WTC11 (cell line): ENCODE data around the gene RNF31. TPM values are rescaled to one million over a fixed set of nuclear protein-coding genes. Genes with fewer than 3 reads are reported as not detected.

Source experiments
- ATAC-seq: fragments of 200-7000 bp; cut with Tn5 transposase; 2 replicates; pipeline ENCODE4 v1.10.0; 2021; ENCODE audit warnings: mild to moderate bottlenecking, moderate library complexity
- CTCF ChIA-PET: fragments of 300-600 bp; sonication (Branson Sonifier 250); formaldehyde crosslinking; loops from one replicate; lab custom pipeline; 2021; ENCODE audit warnings: antibody characterized with exemption; lab: Charles Lee
- POLR2A ChIA-PET: fragments of 350-600 bp; sonication (Branson Sonifier 250); formaldehyde crosslinking; loops from one replicate; lab custom pipeline; 2021; ENCODE audit warnings: antibody characterized with exemption; lab: Charles Lee
- DNase-seq: peaks from one replicate; pipeline ENCODE4 v3.0.0; 2021; ENCODE audit warnings: low spot score
- H3K27ac Mint-ChIP-seq: 2 replicates; pipeline ENCODE4 v1.8.0; 2021; ENCODE audit warnings: mixed read lengths
- H3K27me3 Mint-ChIP-seq: 2 replicates; pipeline ENCODE4 v1.8.0; 2021; ENCODE audit warnings: low read depth, mild to moderate bottlenecking, moderate library complexity, mixed read lengths
- H3K36me3 Mint-ChIP-seq: 2 replicates; pipeline ENCODE4 v1.8.0; 2021; ENCODE audit warnings: mixed read lengths
- H3K4me1 Mint-ChIP-seq: 2 replicates; pipeline ENCODE4 v1.8.0; 2022; ENCODE audit warnings: mixed read lengths
- H3K4me3 Mint-ChIP-seq: 2 replicates; pipeline ENCODE4 v1.8.0; 2021; ENCODE audit warnings: mild to moderate bottlenecking, moderate library complexity, mixed read lengths
- H3K9me3 Mint-ChIP-seq: 2 replicates; pipeline ENCODE4 v1.8.0; 2021; ENCODE audit warnings: mixed read lengths
- ATF1 ChIP-seq: sonication (generic); formaldehyde crosslinking; IDR thresholded peaks from 2 replicates; pipeline ENCODE4 v1.8.1; 2023; ENCODE audit warnings: mild to moderate bottlenecking, moderate library complexity, missing genetic modification reagents
- CBFB ChIP-seq: sonication (generic); formaldehyde crosslinking; IDR thresholded peaks from 2 replicates; pipeline ENCODE4 v1.8.1; 2022; ENCODE audit warnings: mild to moderate bottlenecking, low read depth, missing genetic modification reagents
- CREM ChIP-seq: sonication (generic); formaldehyde crosslinking; IDR thresholded peaks from 2 replicates; pipeline ENCODE4 v1.8.1; 2022; ENCODE audit warnings: mild to moderate bottlenecking, missing genetic modification reagents, moderate library complexity
- ETV6 ChIP-seq: sonication (generic); formaldehyde crosslinking; IDR thresholded peaks from 2 replicates; pipeline ENCODE4 v1.8.1; 2022; ENCODE audit warnings: mild to moderate bottlenecking, missing genetic modification reagents
- FOXJ3 ChIP-seq: sonication (generic); formaldehyde crosslinking; IDR thresholded peaks from 2 replicates; pipeline ENCODE4 v1.9.0; 2021; ENCODE audit warnings: missing genetic modification reagents, mild to moderate bottlenecking, borderline replicate concordance
- FOXK1 ChIP-seq: sonication (generic); formaldehyde crosslinking; IDR thresholded peaks from 2 replicates; pipeline ENCODE4 v1.8.0; 2022; ENCODE audit warnings: mild to moderate bottlenecking, moderate library complexity, missing genetic modification reagents
- FOXP1 ChIP-seq: sonication (generic); formaldehyde crosslinking; IDR thresholded peaks from 2 replicates; pipeline ENCODE4 v1.8.0; 2022; ENCODE audit warnings: missing genetic modification reagents, mild to moderate bottlenecking, moderate library complexity, borderline replicate concordance
- GABPB1 ChIP-seq: sonication (generic); formaldehyde crosslinking; IDR thresholded peaks from 2 replicates; pipeline ENCODE4 v1.8.1; 2023; ENCODE audit warnings: mild to moderate bottlenecking, missing genetic modification reagents
- HMGA2 ChIP-seq: fragments of 250-450 bp; sonication (Bioruptor Pico); IDR thresholded peaks from 2 replicates; pipeline ENCODE4 v1.4.0; 2021; ENCODE audit warnings: mild to moderate bottlenecking, moderate library complexity
- JUN ChIP-seq: sonication (generic); formaldehyde crosslinking; IDR thresholded peaks from 2 replicates; pipeline ENCODE4 v1.8.0; 2023; ENCODE audit warnings: mild to moderate bottlenecking, missing genetic modification reagents
- NR1H2 ChIP-seq: sonication (generic); formaldehyde crosslinking; IDR thresholded peaks from 2 replicates; pipeline ENCODE4 v1.9.0; 2021; ENCODE audit warnings: mild to moderate bottlenecking, moderate library complexity, missing genetic modification reagents
- NR3C1 ChIP-seq: sonication (generic); formaldehyde crosslinking; conservative IDR thresholded peaks from 2 replicates; pipeline ENCODE4 v1.8.1; 2023; ENCODE audit warnings: low read depth, mild to moderate bottlenecking, missing genetic modification reagents
- TEAD1 ChIP-seq: sonication (generic); formaldehyde crosslinking; IDR thresholded peaks from 2 replicates; pipeline ENCODE4 v1.8.0; 2022; ENCODE audit warnings: mild to moderate bottlenecking, missing genetic modification reagents
- TEAD4 ChIP-seq: sonication (generic); formaldehyde crosslinking; IDR thresholded peaks from 2 replicates; pipeline ENCODE4 v1.8.0; 2022; ENCODE audit warnings: mild to moderate bottlenecking, missing genetic modification reagents
- ZNF317 ChIP-seq: sonication (generic); formaldehyde crosslinking; IDR thresholded peaks from 2 replicates; pipeline ENCODE4 v1.8.1; 2023; ENCODE audit warnings: low read depth, mild to moderate bottlenecking, moderate library complexity, missing genetic modification reagents, borderline replicate concordance
- ZNF396 ChIP-seq: fragments of 250-450 bp; sonication (Bioruptor Pico); IDR thresholded peaks from 2 replicates; pipeline ENCODE4 v1.8.0; 2021; ENCODE audit warnings: mild to moderate bottlenecking, moderate library complexity, borderline replicate concordance
- ZNF416 ChIP-seq: fragments of 250-450 bp; sonication (Bioruptor Pico); IDR thresholded peaks from 2 replicates; pipeline ENCODE4 v1.9.0; 2021; ENCODE audit warnings: mild to moderate bottlenecking, inconsistent platforms
- total RNA-seq: library from RNA; stranded (reverse); gene quantifications from 3 replicates; pipeline ENCODE4 v1.2.3, GENCODE V29; 2021
- TF ChIP-seq, protein P1 (sequence below): sonication (generic); formaldehyde crosslinking; IDR thresholded peaks from 2 replicates; pipeline ENCODE4 v1.8.1; 2022; ENCODE audit warnings: mild to moderate bottlenecking, missing genetic modification reagents, moderate library complexity, borderline replicate concordance
- TF ChIP-seq, protein P2 (sequence below): sonication (generic); formaldehyde crosslinking; IDR thresholded peaks from 2 replicates; pipeline ENCODE4 v1.8.0; 2022; ENCODE audit warnings: missing genetic modification reagents
- TF ChIP-seq, protein P3 (sequence below): sonication (generic); formaldehyde crosslinking; IDR thresholded peaks from 2 replicates; pipeline ENCODE4 v1.8.0; 2022; ENCODE audit warnings: mild to moderate bottlenecking, missing genetic modification reagents
- TF ChIP-seq, protein P4 (sequence below): sonication (generic); formaldehyde crosslinking; IDR thresholded peaks from 2 replicates; pipeline ENCODE4 v1.8.1; 2023; ENCODE audit warnings: mild to moderate bottlenecking, missing genetic modification reagents, moderate library complexity
- TF ChIP-seq, protein P5 (sequence below): sonication (generic); formaldehyde crosslinking; IDR thresholded peaks from 2 replicates; pipeline ENCODE4 v1.8.1; 2022; ENCODE audit warnings: mild to moderate bottlenecking, moderate library complexity, missing genetic modification reagents

Gene RNF31
- total RNA-seq, 1 experiment from 2014 or later: 86.2 TPM

DNA sequence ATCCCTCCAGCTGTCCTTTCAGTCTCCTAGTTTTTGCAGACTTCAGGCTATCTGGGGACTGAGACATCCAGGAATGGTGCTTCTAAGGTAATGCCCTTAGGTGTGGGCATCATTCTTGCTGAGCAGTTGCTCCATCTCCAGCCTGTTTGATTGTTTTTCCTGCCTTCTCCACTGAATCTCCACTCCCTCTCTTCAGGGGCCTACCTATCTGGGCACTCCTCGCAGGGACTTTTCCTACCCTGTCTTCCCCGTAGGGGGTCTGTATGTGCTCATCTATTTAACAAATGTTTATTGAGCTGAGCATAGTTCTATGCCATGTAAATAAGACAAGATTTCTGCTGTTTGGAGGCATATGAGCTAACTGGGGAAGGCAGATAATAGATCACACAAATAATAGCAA is 14.3 kb upstream of the RNF31 start (continued):
- no peak for TF ChIP-seq FOXK1 (CRISPR knock-in tag)
- no peak for TF ChIP-seq ATF1 (CRISPR knock-in tag)

DNA sequence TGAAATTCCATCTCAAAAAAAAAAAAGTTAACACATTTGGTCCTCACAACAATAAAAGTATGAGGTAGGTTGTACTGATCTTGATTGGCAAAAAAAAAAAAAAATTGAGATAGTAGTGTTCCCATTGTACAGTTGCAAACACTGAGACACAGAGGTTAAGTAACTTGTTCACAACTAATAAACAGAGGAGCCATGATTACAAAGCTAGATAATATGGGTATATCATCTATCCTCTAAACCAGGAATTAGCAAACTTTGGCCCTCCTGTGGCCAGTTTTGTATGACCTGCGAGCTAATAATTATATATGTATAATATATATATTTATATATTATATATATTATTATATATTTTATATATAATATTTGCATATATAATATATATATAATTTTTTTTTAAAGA is 13.6 kb upstream of the RNF31 start:
- no peaks in the 10 kb centered on the region for H3K9me3 Mint-ChIP-seq
- H3K27ac Mint-ChIP-seq: no peak overlapping the region
- TF ChIP-seq HMGA2 (CRISPR knock-in tag): peak; percentile 65; the same call in 1 of the 2 replicates
- TF ChIP-seq TEAD4 (CRISPR knock-in tag): no peak
- H3K36me3 Mint-ChIP-seq: peaks cover 14% of the 10 kb centered on the region
- no peaks in the 10 kb centered on the region; the same call in 1 of the 2 replicates for H3K27me3 Mint-ChIP-seq
- POLR2A ChIA-PET: no interaction called here
- DNase-seq (no peak), ATAC-seq (no peak)
- peaks cover 23% of the 10 kb centered on the region for H3K4me1 Mint-ChIP-seq
- H3K4me3 Mint-ChIP-seq: no peak overlapping the region
- CTCF ChIA-PET: interaction anchor here (0.7 to 3.1 kb wide), 4 partner anchors 18 to 27 kb away, joined by 3 to 10 read pairs (median 6); partner anchors contain the start of genes DCAF11, IRF9 and NRL

DNA sequence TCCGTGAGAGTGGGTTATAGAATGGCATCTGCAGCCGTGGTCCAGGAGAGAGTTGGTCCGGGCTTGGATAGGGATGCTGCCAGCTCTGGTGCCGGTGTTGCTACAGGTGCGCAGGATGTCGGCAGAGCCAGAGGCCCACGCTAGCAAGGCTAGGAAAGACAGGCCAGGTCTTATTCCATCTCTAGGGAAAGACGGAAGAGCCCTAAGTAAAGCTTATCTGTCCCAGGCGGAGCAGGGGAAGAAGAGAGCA is 11.8 kb upstream of the RNF31 start:
- Mint-ChIP-seq H3K4me3 (peak overlapping the region; percentile 86), H3K4me1 (peaks cover 33% of the 10 kb centered on the region), H3K27me3 (no peaks in the 10 kb centered on the region; the same call in 1 of the 2 replicates), H3K36me3 (peaks cover 26% of the 10 kb centered on the region), H3K9me3 (no peaks in the 10 kb centered on the region), H3K27ac (peak overlapping the region; percentile 88)
- DNase-seq (no peak), ATAC-seq (no peak)
- POLR2A ChIA-PET: interaction anchor here (0.6 to 1.8 kb wide), 12 partner anchors 8 to 164 kb away, joined by 3 to 15 read pairs (median 4); partner anchors contain the start of genes DCAF11, DHRS1, NOP9 and NRL
- no peak for TF ChIP-seq FOXP1 (CRISPR knock-in tag)
- TF ChIP-seq, protein P1, sequence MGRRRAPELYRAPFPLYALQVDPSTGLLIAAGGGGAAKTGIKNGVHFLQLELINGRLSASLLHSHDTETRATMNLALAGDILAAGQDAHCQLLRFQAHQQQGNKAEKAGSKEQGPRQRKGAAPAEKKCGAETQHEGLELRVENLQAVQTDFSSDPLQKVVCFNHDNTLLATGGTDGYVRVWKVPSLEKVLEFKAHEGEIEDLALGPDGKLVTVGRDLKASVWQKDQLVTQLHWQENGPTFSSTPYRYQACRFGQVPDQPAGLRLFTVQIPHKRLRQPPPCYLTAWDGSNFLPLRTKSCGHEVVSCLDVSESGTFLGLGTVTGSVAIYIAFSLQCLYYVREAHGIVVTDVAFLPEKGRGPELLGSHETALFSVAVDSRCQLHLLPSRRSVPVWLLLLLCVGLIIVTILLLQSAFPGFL (CRISPR knock-in tag): 0 out of 2 replicates have a peak, but pooled peaks have one; percentile 3
- TF ChIP-seq CREM (CRISPR knock-in tag): no peak
- no peak for TF ChIP-seq ZNF396 (CRISPR knock-in tag)
- TF ChIP-seq CBFB: no peak
- no peak for TF ChIP-seq NR1H2 (CRISPR knock-in tag)
- TF ChIP-seq ETV6 (CRISPR knock-in tag): no peak
- TF ChIP-seq, protein P2, sequence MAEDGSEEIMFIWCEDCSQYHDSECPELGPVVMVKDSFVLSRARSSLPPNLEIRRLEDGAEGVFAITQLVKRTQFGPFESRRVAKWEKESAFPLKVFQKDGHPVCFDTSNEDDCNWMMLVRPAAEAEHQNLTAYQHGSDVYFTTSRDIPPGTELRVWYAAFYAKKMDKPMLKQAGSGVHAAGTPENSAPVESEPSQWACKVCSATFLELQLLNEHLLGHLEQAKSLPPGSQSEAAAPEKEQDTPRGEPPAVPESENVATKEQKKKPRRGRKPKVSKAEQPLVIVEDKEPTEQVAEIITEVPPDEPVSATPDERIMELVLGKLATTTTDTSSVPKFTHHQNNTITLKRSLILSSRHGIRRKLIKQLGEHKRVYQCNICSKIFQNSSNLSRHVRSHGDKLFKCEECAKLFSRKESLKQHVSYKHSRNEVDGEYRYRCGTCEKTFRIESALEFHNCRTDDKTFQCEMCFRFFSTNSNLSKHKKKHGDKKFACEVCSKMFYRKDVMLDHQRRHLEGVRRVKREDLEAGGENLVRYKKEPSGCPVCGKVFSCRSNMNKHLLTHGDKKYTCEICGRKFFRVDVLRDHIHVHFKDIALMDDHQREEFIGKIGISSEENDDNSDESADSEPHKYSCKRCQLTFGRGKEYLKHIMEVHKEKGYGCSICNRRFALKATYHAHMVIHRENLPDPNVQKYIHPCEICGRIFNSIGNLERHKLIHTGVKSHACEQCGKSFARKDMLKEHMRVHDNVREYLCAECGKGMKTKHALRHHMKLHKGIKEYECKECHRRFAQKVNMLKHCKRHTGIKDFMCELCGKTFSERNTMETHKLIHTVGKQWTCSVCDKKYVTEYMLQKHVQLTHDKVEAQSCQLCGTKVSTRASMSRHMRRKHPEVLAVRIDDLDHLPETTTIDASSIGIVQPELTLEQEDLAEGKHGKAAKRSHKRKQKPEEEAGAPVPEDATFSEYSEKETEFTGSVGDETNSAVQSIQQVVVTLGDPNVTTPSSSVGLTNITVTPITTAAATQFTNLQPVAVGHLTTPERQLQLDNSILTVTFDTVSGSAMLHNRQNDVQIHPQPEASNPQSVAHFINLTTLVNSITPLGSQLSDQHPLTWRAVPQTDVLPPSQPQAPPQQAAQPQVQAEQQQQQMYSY (CRISPR knock-in tag): no peak
- TF ChIP-seq, protein P3, sequence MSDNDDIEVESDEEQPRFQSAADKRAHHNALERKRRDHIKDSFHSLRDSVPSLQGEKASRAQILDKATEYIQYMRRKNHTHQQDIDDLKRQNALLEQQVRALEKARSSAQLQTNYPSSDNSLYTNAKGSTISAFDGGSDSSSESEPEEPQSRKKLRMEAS (CRISPR knock-in tag): no peak
- no peak for TF ChIP-seq TEAD1 (CRISPR knock-in tag)
- TF ChIP-seq, protein P4, sequence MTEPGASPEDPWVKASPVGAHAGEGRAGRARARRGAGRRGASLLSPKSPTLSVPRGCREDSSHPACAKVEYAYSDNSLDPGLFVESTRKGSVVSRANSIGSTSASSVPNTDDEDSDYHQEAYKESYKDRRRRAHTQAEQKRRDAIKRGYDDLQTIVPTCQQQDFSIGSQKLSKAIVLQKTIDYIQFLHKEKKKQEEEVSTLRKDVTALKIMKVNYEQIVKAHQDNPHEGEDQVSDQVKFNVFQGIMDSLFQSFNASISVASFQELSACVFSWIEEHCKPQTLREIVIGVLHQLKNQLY: no peak
- TF ChIP-seq, protein P5, sequence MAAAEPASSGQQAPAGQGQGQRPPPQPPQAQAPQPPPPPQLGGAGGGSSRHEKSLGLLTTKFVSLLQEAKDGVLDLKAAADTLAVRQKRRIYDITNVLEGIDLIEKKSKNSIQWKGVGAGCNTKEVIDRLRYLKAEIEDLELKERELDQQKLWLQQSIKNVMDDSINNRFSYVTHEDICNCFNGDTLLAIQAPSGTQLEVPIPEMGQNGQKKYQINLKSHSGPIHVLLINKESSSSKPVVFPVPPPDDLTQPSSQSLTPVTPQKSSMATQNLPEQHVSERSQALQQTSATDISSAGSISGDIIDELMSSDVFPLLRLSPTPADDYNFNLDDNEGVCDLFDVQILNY (CRISPR knock-in tag): 0 out of 2 replicates have a peak, but pooled peaks have one; percentile 57
- no peak for TF ChIP-seq NR3C1 (CRISPR knock-in tag)
- 0 out of 2 replicates have a peak, but pooled peaks have one; percentile 21 for TF ChIP-seq JUN (CRISPR knock-in tag)
- no peak for TF ChIP-seq ZNF416
- TF ChIP-seq ZNF317: no peak
- peak; percentile 36; the same call in 1 of the 2 replicates for TF ChIP-seq GABPB1 (CRISPR knock-in tag)
- TF ChIP-seq FOXJ3 (CRISPR knock-in tag): no peak
- CTCF ChIA-PET: interaction anchor here (0.8 to 4.3 kb wide), 15 partner anchors 8 to 296 kb away, joined by 3 to 31 read pairs (median 5); partner anchors contain the start of genes DCAF11, IRF9, NRL and PCK2
